Activated naive CD4-positive, alpha-beta T cell treated with anti-CD3 and anti-CD28 coated beads for 36 hours (primary cell): ENCODE data around the gene OR8B12. TPM values are rescaled to one million over a fixed set of nuclear protein-coding genes. Genes with fewer than 3 reads are reported as not detected.
"Not testable (repeated sequence)": the region's sequence is repeated elsewhere in the genome, so short reads cannot be mapped to it uniquely, and the experiment has no call there.

Experiments used
- CTCF ChIA-PET: fragments of 350-600 bp; sonication (Branson Sonifier 250); formaldehyde crosslinking; loops from one replicate; lab custom pipeline; 2021; ENCODE audit warnings: antibody characterized with exemption; lab: Charles Lee
- DNase-seq: peaks from one replicate; pipeline ENCODE4 v3.0.0-alpha.2; 2020
- H3K27ac Mint-ChIP-seq: one replicate; pipeline ENCODE4 v1.8.0; 2021; ENCODE audit warnings: mild to moderate bottlenecking, mixed read lengths
- H3K27me3 Mint-ChIP-seq: one replicate; pipeline ENCODE4 v1.8.0; 2021; ENCODE audit warnings: low read depth, mixed read lengths
- H3K36me3 Mint-ChIP-seq: one replicate; pipeline ENCODE4 v1.8.0; 2021; ENCODE audit warnings: low read depth, mixed read lengths
- H3K4me1 Mint-ChIP-seq: one replicate; pipeline ENCODE4 v1.8.0; 2021; ENCODE audit warnings: low read depth, mixed read lengths
- H3K4me3 Mint-ChIP-seq: one replicate; pipeline ENCODE4 v1.8.0; 2021; ENCODE audit warnings: mild to moderate bottlenecking, moderate library complexity, mixed read lengths
- H3K9me3 Mint-ChIP-seq: one replicate; pipeline ENCODE4 v1.8.0; 2021; ENCODE audit warnings: mixed read lengths
- intact Hi-C: fragments of 100-400 bp; cut with micrococcal nuclease; formaldehyde crosslinking; loops from one replicate; pipeline ENCODE4 v1.15.1; 2023
- total RNA-seq, 2 experiments: library from RNA; stranded (reverse); gene quantifications; one replicate each; pipeline ENCODE4 v1.2.3, GENCODE V29; 2021

OR8B12 gene
- total RNA-seq, 2 experiments from 2014 or later = not detected

DNA sequence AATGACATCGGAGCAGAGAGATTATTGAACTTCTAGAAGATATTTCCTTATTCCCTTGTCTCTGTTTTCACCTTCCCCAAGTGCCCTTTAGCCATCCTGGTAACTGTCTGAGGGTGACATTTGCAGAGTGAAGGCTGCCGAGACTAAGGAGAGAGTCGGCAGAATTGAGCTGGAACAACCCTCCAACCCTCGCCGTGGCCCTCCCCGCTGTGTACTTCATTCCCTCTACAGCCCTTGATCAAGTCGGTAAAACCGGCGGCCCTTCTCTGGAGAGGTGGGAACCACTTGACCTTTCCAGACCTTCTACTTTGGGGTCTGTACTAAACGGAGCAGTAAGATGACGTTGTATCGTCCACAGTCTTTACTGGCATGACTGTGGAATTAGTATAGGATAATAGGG, 26.1 kb downstream of the OR8B12 start:
- intact Hi-C loops = no loop called here
- Mint-ChIP-seq H3K27me3 (peaks cover 3% of the 10 kb centered on the region), H3K9me3 (no peaks in the 10 kb centered on the region), H3K4me3 (no peak overlapping the region), H3K36me3 (no peaks in the 10 kb centered on the region), H3K27ac (no peak overlapping the region), H3K4me1 (no peaks in the 10 kb centered on the region)
- no peak for DNase-seq
- CTCF ChIA-PET = no interaction called here

DNA sequence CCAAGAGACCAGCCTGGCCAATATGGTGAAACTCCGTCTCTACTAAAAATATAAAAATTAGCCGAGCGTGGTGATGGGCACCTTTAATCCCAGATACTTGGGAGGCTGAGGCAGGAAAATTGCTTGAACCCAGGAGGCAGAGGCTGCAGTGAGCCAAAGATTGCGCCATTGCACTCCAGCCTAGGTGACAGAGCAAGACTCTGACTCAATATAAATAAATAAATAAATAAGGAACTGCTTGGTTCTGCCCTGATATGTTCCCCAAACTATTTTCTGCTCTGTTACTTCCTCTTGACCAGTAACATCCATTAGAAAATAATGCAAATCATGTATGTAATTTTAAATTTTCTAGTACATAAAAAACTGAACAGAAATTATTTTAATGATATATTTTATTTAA, 28.8 kb downstream of the OR8B12 start:
- H3K27ac Mint-ChIP-seq, intact Hi-C loops, DNase-seq, H3K4me1 Mint-ChIP-seq, H3K9me3 Mint-ChIP-seq, CTCF ChIA-PET, H3K36me3 Mint-ChIP-seq, H3K4me3 Mint-ChIP-seq: not testable (repeated sequence)
- H3K27me3 Mint-ChIP-seq = peaks cover 10% of the 10 kb centered on the region

DNA sequence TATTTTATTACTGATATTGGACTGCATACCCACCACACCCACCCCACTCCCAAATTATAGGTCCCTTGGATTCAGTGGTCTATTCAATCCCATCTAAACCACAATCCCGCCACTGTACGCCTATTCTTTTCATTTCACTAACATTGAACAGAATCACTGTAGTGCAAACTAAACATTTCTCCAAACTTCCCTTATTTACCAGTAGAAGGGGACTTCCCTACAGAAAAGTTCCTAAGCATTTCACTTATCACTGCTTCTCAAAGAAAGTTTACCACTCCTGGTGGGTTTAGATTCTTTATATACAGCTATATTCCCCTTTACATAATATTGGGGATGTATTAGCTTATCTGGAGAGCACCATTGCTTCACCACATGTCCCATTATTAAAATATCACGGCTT, 29.3 kb downstream of the OR8B12 start:
- intact Hi-C loops = no loop called here
- CTCF ChIA-PET = no interaction called here
- H3K9me3 Mint-ChIP-seq = no peaks in the 10 kb centered on the region
- no peaks in the 10 kb centered on the region for H3K36me3 Mint-ChIP-seq
- peaks cover 10% of the 10 kb centered on the region for H3K27me3 Mint-ChIP-seq
- no peak for DNase-seq
- H3K27ac Mint-ChIP-seq = no peak overlapping the region
- H3K4me3 Mint-ChIP-seq = no peak overlapping the region
- no peaks in the 10 kb centered on the region for H3K4me1 Mint-ChIP-seq

DNA sequence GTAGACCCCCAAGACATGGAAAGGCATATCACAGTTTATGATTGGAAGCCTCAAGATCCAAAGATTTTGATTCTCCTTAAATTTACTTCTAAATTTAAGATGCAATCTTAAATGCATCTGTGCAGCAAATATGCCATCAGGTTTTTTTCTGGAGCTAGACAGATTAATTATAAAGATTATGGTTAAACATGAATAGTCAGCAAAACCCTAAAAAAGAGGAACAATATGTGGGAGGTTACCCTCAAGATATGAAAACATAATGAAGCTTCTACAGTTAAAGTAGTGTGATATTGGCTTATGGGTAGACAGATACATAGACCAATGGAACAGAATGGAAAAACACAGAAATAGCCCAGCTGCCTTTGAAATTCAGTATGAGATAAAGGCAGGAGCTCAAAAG, 31.7 kb downstream of the OR8B12 start:
- H3K36me3 Mint-ChIP-seq = no peaks in the 10 kb centered on the region
- no peak for DNase-seq
- H3K4me1 Mint-ChIP-seq = no peaks in the 10 kb centered on the region
- intact Hi-C loops = no loop called here
- H3K4me3 Mint-ChIP-seq = no peak overlapping the region
- CTCF ChIA-PET = interaction anchor here (0.6 kb wide), 1 partner anchor 109 kb away, joined by 3 read pairs; no protein-coding TSS in a partner anchor
- peaks cover 10% of the 10 kb centered on the region for H3K27me3 Mint-ChIP-seq
- H3K9me3 Mint-ChIP-seq = peaks cover 2% of the 10 kb centered on the region
- no peak overlapping the region for H3K27ac Mint-ChIP-seq

GRCh38 chr11:124510279-124510678, 33.2 kb downstream of the OR8B12 start:
- Mint-ChIP-seq H3K27me3 (peaks cover 10% of the 10 kb centered on the region), H3K27ac (no peak overlapping the region), H3K9me3 (peaks cover 2% of the 10 kb centered on the region), H3K4me3 (no peak overlapping the region), H3K36me3 (no peaks in the 10 kb centered on the region), H3K4me1 (no peaks in the 10 kb centered on the region)
- intact Hi-C loops = no loop called here
- DNase-seq = no peak
- CTCF ChIA-PET = no interaction called here

GRCh38 chr11:124499711-124500110, 43.7 kb downstream of the OR8B12 start:
- intact Hi-C loops = no loop called here
- Mint-ChIP-seq H3K27ac (no peak overlapping the region), H3K36me3 (no peaks in the 10 kb centered on the region), H3K27me3 (peaks cover 3% of the 10 kb centered on the region), H3K4me3 (no peak overlapping the region), H3K4me1 (no peaks in the 10 kb centered on the region), H3K9me3 (no peaks in the 10 kb centered on the region)
- CTCF ChIA-PET = no interaction called here
- DNase-seq = no peak

- H3K4me1 Mint-ChIP-seq = no peaks in the 10 kb centered on the region
- no peaks in the 10 kb centered on the region for H3K9me3 Mint-ChIP-seq
These were observed 50.3 kb downstream of the OR8B12 start for GRCh38 chr11:124493016-124493655.

More at GRCh38 chr11:124493016-124493655, 50.3 kb downstream of the OR8B12 start:
- peaks cover 6% of the 10 kb centered on the region for H3K27me3 Mint-ChIP-seq
- no peak overlapping the region for H3K4me3 Mint-ChIP-seq
- H3K36me3 Mint-ChIP-seq = no peaks in the 10 kb centered on the region
- intact Hi-C loops = no loop called here
- CTCF ChIA-PET = no interaction called here
- H3K27ac Mint-ChIP-seq = no peak overlapping the region
- no peak for DNase-seq

Other genes with a start within 250 kb of the OR8B12 start
- not detected for gene OR8D1, start 229.7 kb downstream of the OR8B12 start, total RNA-seq
- gene OR8D2, start 223.5 kb downstream of the OR8B12 start, total RNA-seq = not detected
- not detected for gene OR8B2, start 159.2 kb downstream of the OR8B12 start, total RNA-seq
- gene OR8B3, start 144.6 kb downstream of the OR8B12 start, total RNA-seq = not detected
- not detected for gene OR8B4, start 118.8 kb downstream of the OR8B12 start, total RNA-seq
- not detected for gene OR8B8, start 98.0 kb downstream of the OR8B12 start, total RNA-seq
- gene OR8A1, start 26.3 kb upstream of the OR8B12 start, total RNA-seq = not detected
- gene PANX3, start 67.8 kb upstream of the OR8B12 start, total RNA-seq = not detected
- 10 to 100 TPM; 28.3 to 28.6 TPM for gene TBRG1, start 79.2 kb upstream of the OR8B12 start, total RNA-seq
- gene SIAE, start 130.1 kb upstream of the OR8B12 start, total RNA-seq = 10 to 100 TPM in 1 of 2 experiments, 1 to 10 TPM in 1; 7.8 to 10.8 TPM
- 1 to 10 TPM; 3.9 to 5.1 TPM for gene SPA17, start 130.2 kb upstream of the OR8B12 start, total RNA-seq
- gene NRGN, start 196.3 kb upstream of the OR8B12 start, total RNA-seq = 10 to 100 TPM; 10.3 to 10.8 TPM
- gene VSIG2, start 208.6 kb upstream of the OR8B12 start, total RNA-seq = under 1 TPM; 0.20 to 0.29 TPM
- 1 to 10 TPM; 1.0 to 1.2 TPM for gene ESAM, start 218.6 kb upstream of the OR8B12 start, total RNA-seq